ENCODE data around the gene GRK1.

Gene GRK1

GRCh38 chr13:113656003-113656588 lies 10.9 kb upstream of the GRK1 start:
- Histone ChIP-seq H3K9me3 (replicated peaks in 1 of 11) (peaks cover 0 to 10% (median 7%) of the 10 kb centered on the region in 11 experiments; a peak in 16 of 22 replicates), H3K4me2 (peak overlapping the region in 9 of 11 experiments; percentile 68 to 97 (median 89); a peak in 17 of 22 replicates), H3K27me3 (peaks cover 0 to 38% (median 14%) of the 10 kb centered on the region in 11 experiments; a peak in 13 of 22 replicates), H4K20me1 (peaks cover 0 to 70% (median 20%) of the 10 kb centered on the region in 11 experiments; a peak in 13 of 22 replicates), H3K9ac (peak overlapping the region in 1 of 11 experiments; percentile 29; a peak in 1 of 22 replicates), H3K4me3 (no peak overlapping the region), H3K4me1 (peaks cover 12 to 79% (median 70%) of the 10 kb centered on the region in 10 experiments), H3K36me3 (no peaks in the 10 kb centered on the region), H3K27ac (no peak overlapping the region)
- no peak for TF ChIP-seq Cebpa-rat (IDR thresholded peaks at IDR 0.05)

GRCh38 chr13:113656831-113657671 lies 10.0 kb upstream of the GRK1 start:
- peaks cover 12 to 70% (median 64%) of the 10 kb centered on the region in 10 experiments for H3K4me1 ChIP-seq
- no peak for TF ChIP-seq Cebpa-rat (IDR thresholded peaks at IDR 0.05)
- peaks cover 5 to 19% (median 14%) of the 10 kb centered on the region in 11 experiments; a peak in 19 of 22 replicates for H3K9me3 ChIP-seq (replicated peaks in 1 of 11)
- H3K4me3 ChIP-seq = peak overlapping the region in 2 of 10 experiments; percentile 3 to 6; a peak in 1 of 20 replicates
- peaks cover 0 to 61% (median 17%) of the 10 kb centered on the region in 11 experiments; a peak in 13 of 22 replicates for H4K20me1 ChIP-seq
- H3K36me3 ChIP-seq = no peaks in the 10 kb centered on the region
- peaks cover 0 to 38% (median 14%) of the 10 kb centered on the region in 11 experiments; a peak in 13 of 22 replicates for H3K27me3 ChIP-seq
- H3K4me2 ChIP-seq = peak overlapping the region; percentile 37 to 97 (median 88); a peak in 21 of 22 replicates
- H3K27ac ChIP-seq = no peak overlapping the region
- H3K9ac ChIP-seq = peak overlapping the region in 4 of 11 experiments; percentile 11 to 43 (median 30); a peak in 5 of 22 replicates

GRCh38 chr13:113657851-113658741 lies 8.9 kb upstream of the GRK1 start, which contains the start of gene ATP4B:
TSS of gene ATP4B (minus strand) at chr13:113658198. CDS start at chr13:113658144, 54 bp downstream.
- no peak for TF ChIP-seq Cebpa-rat (IDR thresholded peaks at IDR 0.05)
- no peak within 1 kb of the TSS for H3K27ac ChIP-seq
- peaks cover 12 to 60% (median 54%) of the 10 kb centered on the region in 10 experiments for H3K4me1 ChIP-seq
- H3K9ac ChIP-seq = peak within 1 kb of the TSS in 4 of 11 experiments; percentile 11 to 43 (median 30); a peak in 5 of 22 replicates
- H3K36me3 ChIP-seq = no peaks in the 10 kb centered on the region
- peaks cover 0 to 38% (median 14%) of the 10 kb centered on the region in 11 experiments; a peak in 13 of 22 replicates for H3K27me3 ChIP-seq
- H3K9me3 ChIP-seq (replicated peaks in 1 of 11) = peaks cover 6 to 24% (median 15%) of the 10 kb centered on the region in 11 experiments; a peak in 19 of 22 replicates
- peak within 1 kb of the TSS; percentile 37 to 97 (median 88); a peak in 21 of 22 replicates for H3K4me2 ChIP-seq
- peak within 1 kb of the TSS in 2 of 10 experiments; percentile 3 to 6; a peak in 1 of 20 replicates for H3K4me3 ChIP-seq
- H4K20me1 ChIP-seq = peaks cover 0 to 50% (median 17%) of the 10 kb centered on the region in 11 experiments; a peak in 12 of 22 replicates

GRCh38 chr13:113658836-113659235 lies 8.2 kb upstream of the GRK1 start:
- peak overlapping the region in 7 of 11 experiments; percentile 75 to 97 (median 94); a peak in 10 of 22 replicates for H3K4me2 ChIP-seq
- no peak overlapping the region for H3K27ac ChIP-seq
- H3K36me3 ChIP-seq = no peaks in the 10 kb centered on the region
- H3K4me1 ChIP-seq = peaks cover 12 to 53% (median 46%) of the 10 kb centered on the region in 10 experiments
- H3K27me3 ChIP-seq = peaks cover 0 to 32% (median 14%) of the 10 kb centered on the region in 11 experiments; a peak in 13 of 22 replicates
- peaks cover 6 to 24% (median 15%) of the 10 kb centered on the region in 11 experiments; a peak in 19 of 22 replicates for H3K9me3 ChIP-seq (replicated peaks in 1 of 11)
- TF ChIP-seq Cebpa-rat (IDR thresholded peaks at IDR 0.05) = no peak
- H4K20me1 ChIP-seq = peaks cover 0 to 43% (median 17%) of the 10 kb centered on the region in 11 experiments; a peak in 12 of 22 replicates
- no peak overlapping the region for H3K9ac ChIP-seq
- H3K4me3 ChIP-seq = no peak overlapping the region

GRCh38 chr13:113659337-113659736 lies 7.7 kb upstream of the GRK1 start:
- no peak for TF ChIP-seq Cebpa-rat (IDR thresholded peaks at IDR 0.05)
- no peak overlapping the region for H3K4me3 ChIP-seq
- no peaks in the 10 kb centered on the region for H3K36me3 ChIP-seq
- H3K4me2 ChIP-seq = no peak overlapping the region
- no peak overlapping the region for H3K27ac ChIP-seq
- H4K20me1 ChIP-seq = peaks cover 0 to 38% (median 17%) of the 10 kb centered on the region in 11 experiments; a peak in 10 of 22 replicates
- peaks cover 6 to 24% (median 15%) of the 10 kb centered on the region in 11 experiments; a peak in 19 of 22 replicates for H3K9me3 ChIP-seq (replicated peaks in 1 of 11)
- H3K27me3 ChIP-seq = peaks cover 0 to 31% (median 14%) of the 10 kb centered on the region in 11 experiments; a peak in 13 of 22 replicates
- no peak overlapping the region for H3K9ac ChIP-seq
- peaks cover 12 to 48% (median 41%) of the 10 kb centered on the region in 10 experiments for H3K4me1 ChIP-seq

- Histone ChIP-seq H3K9ac (no peak overlapping the region), H3K9me3 (replicated peaks in 1 of 11) (peaks cover 6 to 24% (median 15%) of the 10 kb centered on the region in 11 experiments; a peak in 19 of 22 replicates), H3K27ac (no peak overlapping the region), H4K20me1 (peaks cover 0 to 34% (median 16%) of the 10 kb centered on the region in 11 experiments; a peak in 10 of 22 replicates), H3K27me3 (peaks cover 0 to 30% (median 14%) of the 10 kb centered on the region in 11 experiments; a peak in 13 of 22 replicates), H3K4me3 (no peak overlapping the region), H3K4me1 (peaks cover 12 to 46% (median 36%) of the 10 kb centered on the region in 10 experiments), H3K36me3 (no peaks in the 10 kb centered on the region), H3K4me2 (no peak overlapping the region)
- TF ChIP-seq Cebpa-rat (IDR thresholded peaks at IDR 0.05) = no peak
These were observed 7.0 kb upstream of the GRK1 start for GRCh38 chr13:113660066-113660465.

GRCh38 chr13:113661509-113661908 lies 5.5 kb upstream of the GRK1 start:
- peaks cover 0 to 33% (median 11%) of the 10 kb centered on the region in 11 experiments; a peak in 11 of 22 replicates for H4K20me1 ChIP-seq
- H3K27me3 ChIP-seq = peaks cover 0 to 16% (median 7%) of the 10 kb centered on the region in 11 experiments; a peak in 13 of 22 replicates
- H3K4me1 ChIP-seq = peaks cover 12 to 34% (median 24%) of the 10 kb centered on the region in 10 experiments
- no peak overlapping the region for H3K4me2 ChIP-seq
- peaks cover 6 to 24% (median 15%) of the 10 kb centered on the region in 11 experiments; a peak in 19 of 22 replicates for H3K9me3 ChIP-seq (replicated peaks in 1 of 11)
- no peak overlapping the region for H3K9ac ChIP-seq
- H3K4me3 ChIP-seq = no peak overlapping the region
- H3K36me3 ChIP-seq = no peaks in the 10 kb centered on the region
- peak in 2 of 11 experiments; percentile 66 to 70; a peak in 6 of 22 replicates for TF ChIP-seq Cebpa-rat (IDR thresholded peaks at IDR 0.05)
- H3K27ac ChIP-seq = no peak overlapping the region
